ENCODE results near the gene POLR3H. TPM values are rescaled to one million over a fixed set of nuclear protein-coding genes. Genes with fewer than 3 reads are reported as not detected.
A peak's percentile ranks its signal among the peaks of the same experiment; 100 is the strongest.

POLR3H gene
- total RNA-seq, 4 donors from 2014 or later: 17.7 to 27.0 (median 23.4) TPM

GRCh38 chr22:41534219-41534618 is 10.1 kb downstream of the POLR3H start:
- peaks cover 0 to 36% (median 6%) of the 10 kb centered on the region in 3 donors for H3K4me1 ChIP-seq
- ATAC-seq: no peak
- TF ChIP-seq EP300 (IDR thresholded peaks at IDR 0.05): no peak
- no peak for TF ChIP-seq POLR2AphosphoS5 (IDR thresholded peaks at IDR 0.05)
- TF ChIP-seq POLR2A (IDR thresholded peaks at IDR 0.05): no peak
- TF ChIP-seq, protein P1, sequence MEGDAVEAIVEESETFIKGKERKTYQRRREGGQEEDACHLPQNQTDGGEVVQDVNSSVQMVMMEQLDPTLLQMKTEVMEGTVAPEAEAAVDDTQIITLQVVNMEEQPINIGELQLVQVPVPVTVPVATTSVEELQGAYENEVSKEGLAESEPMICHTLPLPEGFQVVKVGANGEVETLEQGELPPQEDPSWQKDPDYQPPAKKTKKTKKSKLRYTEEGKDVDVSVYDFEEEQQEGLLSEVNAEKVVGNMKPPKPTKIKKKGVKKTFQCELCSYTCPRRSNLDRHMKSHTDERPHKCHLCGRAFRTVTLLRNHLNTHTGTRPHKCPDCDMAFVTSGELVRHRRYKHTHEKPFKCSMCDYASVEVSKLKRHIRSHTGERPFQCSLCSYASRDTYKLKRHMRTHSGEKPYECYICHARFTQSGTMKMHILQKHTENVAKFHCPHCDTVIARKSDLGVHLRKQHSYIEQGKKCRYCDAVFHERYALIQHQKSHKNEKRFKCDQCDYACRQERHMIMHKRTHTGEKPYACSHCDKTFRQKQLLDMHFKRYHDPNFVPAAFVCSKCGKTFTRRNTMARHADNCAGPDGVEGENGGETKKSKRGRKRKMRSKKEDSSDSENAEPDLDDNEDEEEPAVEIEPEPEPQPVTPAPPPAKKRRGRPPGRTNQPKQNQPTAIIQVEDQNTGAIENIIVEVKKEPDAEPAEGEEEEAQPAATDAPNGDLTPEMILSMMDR (IDR thresholded peaks at IDR 0.05): no peak
- peak overlapping the region in 2 of 4 donors; percentile 72 for H3K27ac ChIP-seq
- H3K9me3 ChIP-seq: no peaks in the 10 kb centered on the region
- no peak overlapping the region for H3K4me3 ChIP-seq
- H3K27me3 ChIP-seq: no peaks in the 10 kb centered on the region
- 80 to 90% methylated on average over 2 to 3 of the region's 8 CpGs for WGBS, 2 donors (ENCODE audit: low coverage in 1 of 2)
- peaks cover 0 to 68% of the 10 kb centered on the region in 2 donors for H3K36me3 ChIP-seq

GRCh38 chr22:41532908-41533825 is 11.1 kb downstream of the POLR3H start:
- Histone ChIP-seq H3K36me3 (peaks cover 0 to 70% of the 10 kb centered on the region in 2 donors), H3K4me1 (peaks cover 0 to 26% (median 6%) of the 10 kb centered on the region in 3 donors), H3K27me3 (no peaks in the 10 kb centered on the region), H3K4me3 (no peak overlapping the region), H3K9me3 (no peaks in the 10 kb centered on the region), H3K27ac (peak overlapping the region in 3 of 4 donors; percentile 72 to 77 (median 72))
- TF ChIP-seq POLR2AphosphoS5 (IDR thresholded peaks at IDR 0.05): peak; percentile 30
- TF ChIP-seq, protein P1 (IDR thresholded peaks at IDR 0.05): peak in 3 of 4 experiments; percentile 74 to 84 (median 76)
- TF ChIP-seq POLR2A (IDR thresholded peaks at IDR 0.05): no peak
- 63% methylated on average over 3 of the region's 19 CpGs; no CpG with 5 or more reads in 1 of the 2 donors for WGBS, 2 donors (ENCODE audit: low coverage in 1 of 2)
- ATAC-seq: peak; percentile 76

- TF ChIP-seq, protein P1 (IDR thresholded peaks at IDR 0.05): no peak
- no peak for TF ChIP-seq POLR2A (IDR thresholded peaks at IDR 0.05)
- H3K27me3 ChIP-seq: no peaks in the 10 kb centered on the region
- 94% methylated on average over 5 of the region's 17 CpGs; no CpG with 5 or more reads in 1 of the 2 donors for WGBS, 2 donors (ENCODE audit: low coverage in 1 of 2)
- peaks cover 0 to 74% of the 10 kb centered on the region in 2 donors for H3K36me3 ChIP-seq
- no peak overlapping the region for H3K4me3 ChIP-seq
- H3K4me1 ChIP-seq: peaks cover 0 to 29% (median 6%) of the 10 kb centered on the region in 3 donors
- H3K9me3 ChIP-seq: no peaks in the 10 kb centered on the region
- H3K27ac ChIP-seq: peak overlapping the region in 3 of 4 donors; percentile 72 to 77 (median 72)
- ATAC-seq: no peak
Observed at GRCh38 chr22:41531715-41532477, 12.4 kb downstream of the POLR3H start.

GRCh38 chr22:41530890-41531714 is 13.2 kb downstream of the POLR3H start:
- WGBS, 2 donors (ENCODE audit: low coverage in 1 of 2): 40 to 63% methylated on average over 1 to 5 of the region's 18 CpGs

More at GRCh38 chr22:41530890-41531714, 13.2 kb downstream of the POLR3H start:
- Histone ChIP-seq H3K4me3 (no peak overlapping the region), H3K9me3 (no peaks in the 10 kb centered on the region), H3K4me1 (peaks cover 0 to 37% (median 14%) of the 10 kb centered on the region in 3 donors), H3K36me3 (peaks cover 0 to 81% of the 10 kb centered on the region in 2 donors), H3K27me3 (no peaks in the 10 kb centered on the region), H3K27ac (peak overlapping the region in 3 of 4 donors; percentile 72 to 77 (median 72))
- no peak for ATAC-seq
- TF ChIP-seq POLR2A (IDR thresholded peaks at IDR 0.05): no peak
- TF ChIP-seq, protein P1 (IDR thresholded peaks at IDR 0.05): no peak
- no peak for TF ChIP-seq EP300 (IDR thresholded peaks at IDR 0.05)
- no peak for TF ChIP-seq POLR2AphosphoS5 (IDR thresholded peaks at IDR 0.05)

Measured in gastroesophageal sphincter (tissue), 4 donors.